NCI-H1436 (cell line): ENCODE data around the gene CROCC2.
A peak's percentile ranks its signal among the peaks of the same experiment; 100 is the strongest.

Experiments used
- DNase-seq: peaks from one replicate; lab custom pipeline; 2025; lab: John Stamatoyannopoulos, UW

The CROCC2 gene

DNA sequence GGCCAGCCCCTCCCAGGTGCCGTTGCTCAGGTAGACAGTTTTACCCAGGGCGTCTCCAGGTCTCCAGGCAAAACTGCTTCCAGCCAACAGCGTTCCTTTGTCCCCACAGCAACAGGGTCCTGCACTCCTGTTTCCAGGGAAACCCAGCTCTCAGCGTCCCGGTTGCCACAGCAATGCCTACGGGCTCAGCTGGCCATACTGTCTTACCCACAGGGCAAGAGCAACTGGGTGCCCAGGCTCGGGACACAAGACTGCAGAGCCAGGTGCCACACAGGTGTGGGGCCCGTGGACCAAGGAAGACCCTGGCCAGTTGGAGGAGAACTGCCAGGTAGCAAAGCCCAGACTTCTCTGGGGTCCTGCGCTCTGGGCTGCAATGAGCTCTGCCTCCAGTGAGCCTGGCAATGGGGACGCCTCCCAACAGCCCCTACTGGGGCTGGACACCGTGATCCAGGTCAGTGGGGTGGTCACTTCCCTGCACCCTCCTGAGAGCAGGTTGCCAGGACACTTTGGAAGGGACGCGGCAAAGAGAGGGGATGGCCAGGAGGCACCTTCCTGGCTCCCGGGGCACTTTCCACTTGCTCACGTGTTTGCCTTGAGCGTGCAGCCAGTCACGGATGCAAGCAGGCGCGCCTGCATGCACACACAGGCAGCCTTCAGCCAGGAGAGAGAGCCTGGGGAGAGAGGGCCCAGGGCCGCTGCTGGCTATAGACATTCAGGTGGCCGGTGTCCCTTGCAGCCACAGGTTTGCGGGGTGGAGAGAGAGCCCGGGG, at the start of gene CROCC2:
CROCC2 (plus strand) TSS at position 196 of the 770 bp plus-strand sequence; CDS start at position 374, 178 bp downstream.
- peak; percentile 40 for DNase-seq

DNA sequence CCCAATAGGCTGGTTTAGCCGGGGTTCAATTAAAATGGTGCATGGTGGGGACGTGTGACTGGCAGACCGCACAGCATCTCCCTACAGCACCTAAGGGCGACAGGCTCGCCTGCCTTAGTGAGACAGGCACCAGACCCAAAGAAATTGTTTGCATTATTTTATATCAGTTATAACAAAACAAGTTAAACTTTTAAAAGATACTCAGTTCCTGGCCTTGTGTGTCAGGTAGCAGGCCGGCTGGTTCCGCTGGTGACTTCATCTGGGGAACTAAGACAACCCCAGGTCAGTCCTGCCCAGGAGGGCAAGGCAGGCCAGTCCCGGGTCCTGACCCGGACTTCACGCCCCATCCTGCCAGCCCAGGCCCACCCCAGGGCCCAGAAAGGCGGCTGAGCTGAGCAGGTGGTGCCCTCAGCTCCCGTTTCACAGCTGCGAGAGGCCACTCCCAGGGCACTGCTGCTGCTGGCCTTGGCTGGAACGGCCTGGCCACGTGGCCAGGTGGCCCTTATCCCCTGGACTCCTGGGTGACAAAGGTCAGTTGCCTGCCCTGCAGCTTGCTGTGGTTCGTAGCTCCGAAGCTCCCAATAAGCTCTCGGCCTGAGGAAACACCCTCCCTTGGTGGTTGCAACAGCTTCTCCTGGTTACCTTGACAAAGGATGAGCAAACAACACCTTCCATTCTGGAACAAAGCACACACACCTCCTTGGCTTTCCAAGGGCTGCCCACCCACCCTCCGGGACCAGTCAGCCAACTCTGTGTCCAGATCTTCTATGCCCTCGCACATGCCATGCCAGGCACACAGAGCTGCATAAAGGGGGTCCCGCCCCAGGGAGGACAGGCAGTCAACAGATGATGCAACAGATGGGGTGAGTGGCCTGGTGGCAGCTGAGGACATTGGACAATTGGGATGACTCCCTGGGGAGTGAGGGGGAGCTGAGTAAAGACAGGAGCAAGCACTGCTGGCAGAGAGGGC, 48.8 kb upstream of the CROCC2 start:
- no peak for DNase-seq

DNA sequence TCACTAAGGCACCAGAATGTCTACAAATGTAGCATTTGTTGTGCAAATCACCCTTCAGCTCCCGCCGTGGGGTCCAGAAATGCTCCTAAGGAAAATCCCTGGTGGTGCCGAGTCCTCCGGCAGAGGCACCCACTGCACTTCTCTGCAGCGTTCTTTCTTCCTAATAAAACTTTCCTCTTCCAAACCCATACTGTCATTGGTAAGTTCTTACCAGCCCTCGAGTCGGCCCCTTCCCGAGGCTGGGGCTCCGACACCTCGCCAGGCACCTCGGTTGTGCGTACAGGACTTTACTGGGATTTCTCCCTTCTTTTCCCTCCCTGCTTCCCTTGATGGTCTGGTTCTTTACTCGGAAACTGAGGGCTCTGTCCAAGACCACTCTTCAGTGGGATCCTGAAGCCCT, 47.8 kb upstream of the CROCC2 start:
- DNase-seq, result no peak

DNA sequence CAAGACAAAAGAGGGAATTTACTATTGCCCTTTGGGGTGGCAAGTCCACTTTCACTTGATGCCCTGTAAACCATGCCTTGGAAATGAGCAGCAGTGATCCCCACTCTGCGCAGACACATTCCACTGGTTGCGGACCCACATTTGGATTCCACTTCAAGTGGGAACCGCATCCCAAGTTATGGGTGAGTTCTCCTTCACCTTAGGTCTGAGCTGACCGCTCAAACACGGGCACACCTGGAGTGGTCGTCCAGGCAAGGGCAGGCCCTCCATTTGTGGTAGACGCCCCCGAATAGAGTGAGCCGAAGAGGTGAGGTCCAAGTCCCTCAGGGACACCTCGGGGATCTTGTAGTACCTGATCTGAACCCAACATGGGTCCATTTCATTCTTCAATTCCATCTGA, 47.3 kb upstream of the CROCC2 start:
- DNase-seq, result no peak

DNA sequence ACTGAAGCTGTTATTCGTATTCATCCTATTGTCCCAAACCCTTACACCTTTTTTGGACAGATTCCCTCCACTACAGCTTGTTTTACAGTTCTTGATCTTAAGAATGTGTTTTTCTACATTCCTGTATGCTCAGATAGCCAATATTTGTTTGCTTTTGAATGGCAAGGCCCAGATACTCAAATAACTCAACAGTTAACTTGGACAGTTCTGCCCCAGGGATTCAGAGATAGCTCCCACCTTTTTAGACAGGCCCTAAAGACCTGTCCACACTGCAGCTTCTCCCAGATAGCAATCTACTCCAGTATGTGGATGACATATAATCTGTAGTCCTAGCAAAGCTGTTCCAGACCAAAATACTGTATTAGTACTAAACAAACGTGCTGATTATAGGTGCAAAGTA, 44.6 kb upstream of the CROCC2 start:
- DNase-seq, result no peak

DNA sequence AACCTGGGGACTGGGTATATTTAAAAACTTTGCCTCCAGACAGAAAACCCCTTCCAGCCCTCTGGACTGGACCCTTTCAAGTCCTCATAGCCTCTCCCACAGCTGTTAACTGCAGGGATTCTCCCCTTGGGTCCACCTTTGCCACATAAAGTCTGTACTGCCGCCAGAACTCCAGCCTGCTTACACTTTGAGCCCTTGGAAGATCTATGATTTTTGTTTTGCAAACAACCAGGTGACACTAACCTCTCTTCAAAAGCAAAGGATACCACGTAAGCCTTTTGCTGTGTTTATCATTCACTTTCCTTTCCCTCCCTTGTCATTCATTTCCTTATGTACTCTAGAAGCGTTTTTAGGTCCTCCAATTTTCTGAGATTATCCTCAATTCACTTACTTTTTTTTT, 41.7 kb upstream of the CROCC2 start:
- no peak for DNase-seq

DNA sequence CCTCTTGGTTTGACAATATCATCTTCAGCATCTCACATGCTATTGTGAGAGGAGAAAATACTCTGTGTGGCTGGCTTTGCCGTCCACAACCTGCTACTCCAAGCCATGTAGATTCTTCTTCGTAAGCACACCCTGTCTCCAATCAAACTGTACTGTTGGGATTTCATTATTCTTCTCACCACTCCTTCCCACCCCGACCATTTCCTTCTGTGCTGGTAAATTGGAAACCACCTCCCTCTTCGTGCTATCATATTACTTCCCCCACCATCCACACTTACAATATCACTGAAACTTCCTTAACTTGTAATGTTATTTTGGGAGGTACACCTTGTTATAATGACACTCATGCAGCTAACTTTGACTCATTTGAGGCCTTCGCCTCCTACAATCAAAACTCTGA, 40.7 kb upstream of the CROCC2 start:
- no peak for DNase-seq

DNA sequence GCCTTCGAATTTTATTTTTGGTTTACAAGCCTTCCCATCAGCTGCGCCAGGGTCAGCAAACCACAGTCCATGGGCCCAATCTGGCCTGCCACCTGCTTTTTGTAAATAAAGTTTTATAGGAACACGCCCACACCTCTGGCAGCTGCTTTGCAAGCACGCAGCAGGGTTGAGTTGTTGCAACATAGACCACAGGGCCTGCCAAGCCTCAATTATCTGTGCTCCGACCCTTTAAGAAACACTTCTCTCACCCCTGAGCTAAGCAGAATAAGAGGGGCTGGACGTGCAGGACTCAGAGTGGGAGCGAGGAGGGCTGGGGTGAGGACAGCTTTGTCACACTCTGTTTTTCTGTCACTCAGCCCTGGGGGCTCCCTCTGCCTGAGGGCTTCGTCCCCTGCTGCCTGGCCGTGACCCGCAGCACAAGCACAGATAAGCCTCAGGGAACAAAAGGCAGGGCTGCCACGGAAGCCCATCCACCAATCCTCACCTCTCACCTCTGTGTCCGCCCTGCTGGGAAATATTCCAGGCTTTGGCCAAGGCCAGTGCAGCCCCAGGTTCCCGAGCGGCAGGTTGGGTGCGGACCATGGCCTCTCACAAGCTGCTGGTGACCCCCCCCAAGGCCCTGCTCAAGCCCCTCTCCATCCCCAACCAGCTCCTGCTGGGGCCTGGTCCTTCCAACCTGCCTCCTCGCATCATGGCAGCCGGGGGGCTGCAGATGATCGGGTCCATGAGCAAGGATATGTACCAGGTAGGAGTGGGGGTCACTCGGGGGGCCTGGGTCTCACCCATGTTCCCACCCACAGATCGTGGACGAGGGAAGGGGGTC, 37.6 kb upstream of the CROCC2 start, which contains the start of gene AGXT:
AGXT (plus strand) TSS at position 539 of the 823 bp plus-strand sequence; CDS start at position 581, 42 bp downstream.
- no peak for DNase-seq

DNA sequence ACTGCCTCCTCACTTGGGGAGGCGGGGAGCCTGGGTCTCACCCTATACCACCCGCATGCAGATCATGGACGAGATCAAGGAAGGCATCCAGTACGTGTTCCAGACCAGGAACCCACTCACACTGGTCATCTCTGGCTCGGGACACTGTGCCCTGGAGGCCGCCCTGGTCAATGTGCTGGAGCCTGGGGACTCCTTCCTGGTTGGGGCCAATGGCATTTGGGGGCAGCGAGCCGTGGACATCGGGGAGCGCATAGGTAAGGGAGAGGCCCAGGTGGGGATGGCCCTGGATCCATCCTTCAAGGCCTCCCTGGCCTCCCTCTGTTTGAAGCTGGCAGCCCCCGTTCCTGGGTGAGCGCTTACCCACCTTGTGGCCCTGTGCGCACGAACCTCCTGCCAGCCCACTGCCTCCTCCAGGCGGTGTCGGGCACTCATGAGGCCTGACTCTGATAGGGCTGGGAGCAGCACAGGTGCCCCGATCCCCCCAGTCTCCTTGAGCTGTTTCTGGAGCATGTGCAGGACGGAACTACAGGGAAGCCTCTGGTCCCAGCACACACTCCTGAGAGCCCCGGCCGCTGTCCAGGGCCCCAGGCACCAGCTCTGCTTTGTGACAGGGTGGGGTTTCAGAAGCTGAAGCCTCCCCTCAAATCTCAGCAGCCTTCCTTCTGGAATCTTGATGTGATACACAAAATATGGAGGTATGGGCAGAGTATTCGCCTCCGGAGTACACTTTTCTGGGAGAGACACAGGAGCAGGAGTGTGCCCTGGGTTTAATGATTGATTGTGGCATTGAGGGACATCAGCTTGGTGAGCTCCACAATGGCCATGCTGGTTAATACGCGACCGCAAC, 36.8 kb upstream of the CROCC2 start:
- no peak for DNase-seq

DNA sequence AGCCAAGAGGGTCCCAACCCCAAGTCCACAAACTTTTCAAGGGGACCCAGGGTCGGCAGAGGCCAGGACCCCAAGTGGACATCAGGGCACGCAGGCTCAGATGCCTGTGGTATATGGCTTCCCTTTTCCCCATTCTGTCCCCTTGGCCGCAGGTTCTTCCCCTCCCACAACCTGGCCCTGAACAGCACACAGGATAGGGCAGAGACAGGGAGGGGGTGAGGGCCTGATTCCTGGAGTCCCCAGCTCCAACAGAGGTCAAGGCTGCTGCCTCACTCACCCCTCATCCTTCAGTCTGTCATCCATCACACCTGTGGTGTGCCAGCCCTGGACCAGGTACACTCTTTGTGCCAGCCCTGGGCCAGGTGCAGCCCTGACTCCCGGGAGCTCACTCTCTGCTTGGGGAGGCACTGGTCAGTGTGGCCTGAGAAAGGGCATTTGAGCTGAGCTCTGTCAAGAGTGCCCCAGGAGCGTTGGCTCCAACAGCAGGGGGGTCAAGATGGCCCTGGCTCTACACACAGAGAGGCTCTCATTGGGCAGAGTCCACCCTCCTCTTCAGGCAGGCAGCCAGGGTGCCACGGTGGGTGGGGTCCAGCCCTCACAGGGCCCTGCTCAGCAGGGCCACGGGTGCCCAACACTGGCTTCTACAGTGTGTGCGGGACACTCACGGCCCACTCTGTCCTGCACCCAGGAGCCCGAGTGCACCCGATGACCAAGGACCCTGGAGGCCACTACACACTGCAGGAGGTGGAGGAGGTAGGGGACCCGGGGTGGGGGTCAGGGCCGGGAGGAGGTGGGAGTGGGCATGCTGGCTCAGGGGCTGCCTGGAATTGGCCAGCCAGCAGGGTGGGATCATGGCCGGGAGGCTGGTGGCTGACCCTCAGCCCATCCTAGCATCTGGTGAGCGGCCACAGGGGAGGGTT, 35.9 kb upstream of the CROCC2 start:
- no peak for DNase-seq

DNA sequence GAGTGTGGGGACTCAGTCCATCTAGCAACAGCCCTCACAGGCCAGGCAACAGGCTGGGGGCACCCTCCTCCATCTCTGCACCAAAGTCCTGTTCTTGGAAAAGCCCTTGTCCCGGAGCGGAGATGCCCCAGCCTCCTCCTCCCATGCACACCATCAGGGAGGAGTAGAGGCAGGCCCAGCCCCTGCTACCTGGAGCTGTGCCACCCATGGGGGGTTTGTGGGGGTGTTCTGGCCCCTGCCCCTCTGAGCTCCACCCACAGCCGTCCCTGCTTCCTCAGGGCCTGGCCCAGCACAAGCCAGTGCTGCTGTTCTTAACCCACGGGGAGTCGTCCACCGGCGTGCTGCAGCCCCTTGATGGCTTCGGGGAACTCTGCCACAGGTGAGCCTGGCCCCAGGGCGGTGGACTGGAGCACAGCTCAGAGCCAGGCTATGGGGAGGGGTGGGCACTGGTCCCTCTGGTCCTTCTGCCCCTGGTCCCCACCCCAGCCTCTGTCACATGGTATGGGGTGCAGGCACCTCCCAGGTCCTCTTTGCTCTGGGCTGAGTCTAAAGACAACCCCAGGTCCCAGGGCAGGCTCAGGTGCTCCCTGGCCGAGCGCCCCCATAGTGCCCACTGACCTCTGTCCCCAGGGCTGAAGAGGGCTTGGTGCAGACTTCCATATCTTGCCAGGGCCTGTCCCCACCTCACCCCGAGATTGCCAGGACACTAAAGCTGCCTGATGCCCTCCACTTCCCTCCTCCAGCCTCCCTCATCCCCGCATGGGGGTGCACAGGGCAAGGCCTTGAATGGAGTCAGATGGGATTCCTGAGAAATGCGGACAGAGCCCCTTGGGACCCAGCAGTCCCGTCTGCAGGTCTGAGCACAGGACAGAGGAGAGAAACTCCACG, 34.8 kb upstream of the CROCC2 start:
- DNase-seq, result no peak

DNA sequence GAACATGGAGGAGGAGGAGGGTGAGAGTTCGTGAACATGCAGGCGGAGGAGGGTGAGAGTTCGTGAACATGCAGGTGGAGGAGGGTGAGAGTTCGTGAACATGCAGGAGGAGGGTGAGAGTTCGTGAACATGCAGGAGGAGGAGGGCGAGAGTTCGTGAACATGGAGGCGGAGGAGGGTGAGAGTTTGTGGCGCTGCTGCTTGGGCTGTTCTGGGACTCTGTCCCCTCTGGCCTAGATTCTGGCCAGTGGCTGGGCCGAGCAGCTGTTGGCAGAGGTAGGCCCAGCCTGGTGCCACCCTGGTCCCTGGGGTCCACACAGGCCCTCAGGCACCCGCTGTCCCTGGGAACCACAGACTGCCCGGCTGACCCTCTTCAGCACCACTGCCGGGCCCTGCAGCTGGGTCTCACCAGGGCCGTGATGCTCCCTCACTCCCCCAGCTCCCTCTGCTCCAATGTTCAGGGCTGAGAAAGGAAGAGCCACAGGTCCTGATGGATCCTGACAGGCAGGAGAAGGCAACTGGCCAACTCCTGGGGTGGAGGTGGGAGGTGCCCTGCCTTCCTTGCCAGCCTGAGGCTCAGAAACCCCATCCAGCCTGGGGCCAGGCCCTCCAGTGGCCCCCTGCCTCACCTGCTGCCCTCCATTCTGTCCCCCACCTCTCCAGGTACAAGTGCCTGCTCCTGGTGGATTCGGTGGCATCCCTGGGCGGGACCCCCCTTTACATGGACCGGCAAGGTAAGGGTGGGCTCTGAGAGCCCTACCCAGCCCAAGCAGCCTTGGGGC, 33.6 kb upstream of the CROCC2 start:
- no peak for DNase-seq

DNA sequence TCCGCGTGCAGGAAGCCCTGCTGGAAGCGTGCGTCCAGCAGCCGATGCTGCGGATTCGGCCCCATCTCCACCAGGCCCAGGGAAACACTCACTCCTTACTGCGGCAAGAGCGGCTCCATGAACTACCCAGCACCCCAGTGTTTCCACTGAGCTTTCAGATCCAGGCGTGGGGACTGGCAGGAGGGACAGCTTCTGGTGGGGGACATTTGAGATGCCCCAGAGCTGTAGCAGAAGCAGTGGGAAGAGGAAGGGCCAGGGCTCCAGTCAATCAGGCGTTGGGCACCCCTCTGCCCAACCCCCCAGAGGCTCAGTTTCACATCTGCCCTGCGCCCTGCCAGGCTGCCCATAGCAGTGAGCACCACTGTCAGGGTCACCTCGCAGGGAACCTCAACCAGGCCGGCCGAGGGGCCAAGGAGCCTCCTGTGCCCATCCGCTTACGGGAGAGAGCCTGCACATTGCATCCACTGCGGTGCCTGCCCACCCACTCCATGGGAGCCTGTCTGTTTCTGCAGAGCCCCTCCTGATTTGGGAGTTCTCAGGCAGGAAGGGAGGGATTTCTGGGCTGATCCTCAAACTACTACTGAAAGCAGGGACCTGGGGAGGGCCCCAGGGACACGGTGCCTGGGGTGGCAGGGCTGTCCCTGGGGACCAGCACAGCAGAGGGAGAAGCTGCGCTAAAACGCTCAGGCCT, 32.9 kb upstream of the CROCC2 start:
- peak; percentile 18 for DNase-seq

DNA sequence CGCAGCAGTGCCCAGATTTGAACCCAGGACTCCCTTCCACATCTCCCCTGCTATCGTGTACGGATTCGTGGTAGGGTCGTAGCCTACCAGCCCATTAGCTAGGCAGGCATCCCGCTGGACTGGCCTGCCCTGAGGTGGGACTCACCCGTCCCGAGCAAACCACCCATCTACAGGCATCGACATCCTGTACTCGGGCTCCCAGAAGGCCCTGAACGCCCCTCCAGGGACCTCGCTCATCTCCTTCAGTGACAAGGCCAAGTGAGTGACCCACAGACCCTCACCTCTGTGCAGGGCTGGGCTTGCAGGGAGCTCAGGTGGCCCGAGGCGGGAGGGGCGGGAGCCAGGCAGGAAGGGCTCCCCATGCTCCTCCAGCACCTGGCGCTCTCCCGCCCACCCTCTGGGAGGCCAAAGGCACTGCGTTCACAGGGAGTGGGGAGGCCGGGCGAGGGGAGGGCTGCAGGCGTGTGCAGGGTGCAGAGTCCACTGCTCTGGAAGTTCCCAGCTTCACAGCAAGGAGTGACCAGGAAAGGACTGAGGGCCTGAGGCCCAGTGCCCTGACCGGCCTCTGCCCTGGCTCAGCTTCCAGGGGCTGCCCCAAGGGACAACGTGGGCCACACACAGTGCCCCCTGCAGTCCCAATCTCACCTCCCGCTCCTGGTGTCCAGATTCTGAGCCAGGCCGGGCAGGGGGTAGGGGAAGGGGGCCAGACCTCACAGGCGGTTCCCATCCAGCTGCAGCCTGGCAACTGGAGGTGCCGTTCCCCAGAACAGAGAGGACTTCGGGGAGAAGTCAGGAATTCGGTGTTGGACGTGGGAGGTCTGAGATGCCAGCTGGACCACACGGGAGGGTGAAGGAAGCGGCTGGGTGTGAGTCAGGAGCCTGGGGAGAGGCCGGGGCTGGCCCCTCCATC, 32.1 kb upstream of the CROCC2 start:
- no peak for DNase-seq

DNA sequence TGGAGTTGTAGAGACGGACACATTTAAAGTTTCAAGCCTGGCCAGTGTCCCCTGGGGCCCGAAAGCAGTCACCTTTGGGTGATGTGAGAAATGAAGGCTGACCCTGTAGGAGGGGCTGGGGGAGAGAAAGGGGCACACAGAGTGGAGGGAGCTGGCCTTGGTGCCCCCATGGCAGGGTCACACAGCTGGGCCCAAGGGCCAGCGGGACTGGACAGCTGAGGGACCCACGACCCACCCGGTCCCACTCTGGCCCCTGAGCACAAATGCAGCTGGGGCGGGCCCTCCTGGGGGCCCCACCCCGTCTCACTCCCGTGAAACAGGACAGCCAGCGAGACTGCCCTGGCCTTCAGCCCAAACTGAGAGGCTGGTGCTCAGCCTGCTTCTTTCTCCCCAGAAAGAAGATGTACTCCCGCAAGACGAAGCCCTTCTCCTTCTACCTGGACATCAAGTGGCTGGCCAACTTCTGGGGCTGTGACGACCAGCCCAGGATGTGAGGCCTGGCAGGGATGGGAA, 31.4 kb upstream of the CROCC2 start:
- no peak for DNase-seq
